ENCODE measurements around the gene STK38L. TPM values are rescaled to one million over a fixed set of nuclear protein-coding genes. Genes with fewer than 3 reads are reported as not detected.

The STK38L gene
- total and polyA plus RNA-seq, 10 of the 15 experiments (the other 5 are each of a cell fraction or from before 2014, with no cell fraction given) = 43.0 to 154 (median 115) TPM

- Histone ChIP-seq H3K9me3 (replicated peaks; ENCODE audit: control insufficient read depth, insufficient read depth, low read length) (peaks cover 2% of the 10 kb centered on the region; the same call in 1 of the 3 replicates), H3K4me2 (ENCODE audit: control insufficient read depth, insufficient read depth) (peak overlapping the region; percentile 45; the same call in 1 of the 2 replicates), H3K9ac (ENCODE audit: control insufficient read depth, insufficient read depth, low read length) (no peak overlapping the region), H3K4me3 (no peak overlapping the region), H3K4me1 (ENCODE audit: control insufficient read depth, insufficient read depth, low read length) (peaks cover 20% of the 10 kb centered on the region), H4K20me1 (ENCODE audit: control insufficient read depth, insufficient read depth) (peaks cover 2% of the 10 kb centered on the region; the same call in 1 of the 2 replicates), H3K79me2 (ENCODE audit: control insufficient read depth, insufficient read depth, low read length) (peaks cover 87% of the 10 kb centered on the region), H3K27ac (ENCODE audit: control insufficient read depth, insufficient read depth) (peak overlapping the region; percentile 31; the same call in 1 of the 2 replicates), H3K36me3 (ENCODE audit: control insufficient read depth in 2 of 2, insufficient read depth in 2 of 2, low read length in 1 of 2) (peaks cover 2 to 5% of the 10 kb centered on the region in 2 experiments; a peak in 3 of 4 replicates), H2AFZ (ENCODE audit: control insufficient read depth, low read depth, low read length) (no peak overlapping the region), H3K27me3 (replicated peaks in 1 of 2; ENCODE audit: control insufficient read depth in 2 of 2, insufficient read depth in 2 of 2, low read length in 1 of 2) (no peaks in the 10 kb centered on the region)
- TF ChIP-seq RUNX3 (IDR thresholded peaks at IDR 0.05; ENCODE audit: low read length) = peak; percentile 40; the same call in 1 of the 2 replicates
- no peak for TF ChIP-seq CHD4 (IDR thresholded peaks at IDR 0.05)
- no peak for TF ChIP-seq PAX8 (IDR thresholded peaks at IDR 0.05)
- no peak for TF ChIP-seq MEF2B (IDR thresholded peaks at IDR 0.05; ENCODE audit: partially characterized antibody, poor library complexity, severe bottlenecking)
- TF ChIP-seq SRF (IDR thresholded peaks at IDR 0.05; ENCODE audit: low read depth in 2 of 2, low read length in 2 of 2) = no peak
- in situ Hi-C loops (cut with MboI) (no loop called here), intact Hi-C loops (cut with micrococcal nuclease; ENCODE audit: unreplicated experiment) (no loop called here)
- RAD21 ChIA-PET (ENCODE audit: unreplicated experiment) = interaction anchor here (1.8 to 21.5 kb wide), 3 partner anchors 10 to 43 kb away, joined by 7 to 282 read pairs (median 24); no protein-coding TSS in a partner anchor
- BruUV-seq (replicated peaks) = no TSS peak
- SMC1A ChIA-PET (ENCODE audit: uncharacterized antibody, unreplicated experiment) = interaction anchor here (0.7 to 20.4 kb wide), 7 partner anchors 9 to 119 kb away, joined by 3 to 491 read pairs (median 11); partner anchors contain the start of gene STK38L
- ATAC-seq = peak; percentile 55
- WGBS (ENCODE audit: insufficient coverage, insufficient replicate concordance, low lambda C conversion rate, missing lambda C conversion rate) = 12% methylated on average over 3 of the region's 3 CpGs
- DNase-seq (ENCODE audit: low read depth, low spot score) = no peak
- no peak for FAIRE-seq
- CTCF ChIA-PET = interaction anchor here (0.8 to 2.8 kb wide), 5 partner anchors 10 to 45 kb away, joined by 4 to 8 read pairs (median 4); no protein-coding TSS in a partner anchor
- POLR2A ChIA-PET = interaction anchor here (0.9 to 2.9 kb wide), 8 partner anchors 8 to 24 kb away, joined by 3 to 17 read pairs (median 4); partner anchors contain the start of gene STK38L
Measured at GRCh38 chr12:27261866-27262265, 17.8 kb downstream of the STK38L start.

GRCh38 chr12:27270148-27270547, 26.1 kb downstream of the STK38L start:
- H3K27ac ChIP-seq (ENCODE audit: control insufficient read depth, insufficient read depth) = no peak overlapping the region
- H3K36me3 ChIP-seq (ENCODE audit: control insufficient read depth in 2 of 2, insufficient read depth in 2 of 2, low read length in 1 of 2) = peaks cover 0 to 21% of the 10 kb centered on the region in 2 experiments; a peak in 2 of 4 replicates
- SMC1A ChIA-PET (ENCODE audit: uncharacterized antibody, unreplicated experiment) = interaction anchor here (0.8 to 4.7 kb wide), 4 partner anchors 9 to 248 kb away, joined by 3 to 32 read pairs (median 7); partner anchors contain the start of gene MED21
- H3K4me3 ChIP-seq = no peak overlapping the region
- in situ Hi-C loops (cut with MboI) (no loop called here), intact Hi-C loops (cut with micrococcal nuclease; ENCODE audit: unreplicated experiment) (no loop called here)
- H4K20me1 ChIP-seq (ENCODE audit: control insufficient read depth, insufficient read depth) = no peaks in the 10 kb centered on the region
- ATAC-seq (no peak), FAIRE-seq (no peak), DNase-seq (ENCODE audit: low read depth, low spot score) (no peak)
- H3K79me2 ChIP-seq (ENCODE audit: control insufficient read depth, insufficient read depth, low read length) = peaks cover 75% of the 10 kb centered on the region
- peaks cover 8% of the 10 kb centered on the region for H3K4me1 ChIP-seq (ENCODE audit: control insufficient read depth, insufficient read depth, low read length)
- H3K27me3 ChIP-seq (replicated peaks in 1 of 2; ENCODE audit: control insufficient read depth in 2 of 2, insufficient read depth in 2 of 2, low read length in 1 of 2) = no peaks in the 10 kb centered on the region
- CTCF ChIA-PET = interaction anchor here (0.6 to 1.5 kb wide), 3 partner anchors 9 to 174 kb away, joined by 3 to 6 read pairs (median 5); no protein-coding TSS in a partner anchor
- H2AFZ ChIP-seq (ENCODE audit: control insufficient read depth, low read depth, low read length) = no peak overlapping the region
- no TSS peak for BruUV-seq (replicated peaks)
- no peak overlapping the region for H3K9ac ChIP-seq (ENCODE audit: control insufficient read depth, insufficient read depth, low read length)
- 96% methylated on average over 4 of the region's 4 CpGs for WGBS (ENCODE audit: insufficient coverage, insufficient replicate concordance, low lambda C conversion rate, missing lambda C conversion rate)
- POLR2A ChIA-PET = interaction anchor here (0.8 to 3.6 kb wide), 7 partner anchors 9 to 33 kb away, joined by 3 to 26 read pairs (median 3); no protein-coding TSS in a partner anchor
- RAD21 ChIA-PET (ENCODE audit: unreplicated experiment) = interaction anchor here (0.9 to 1.2 kb wide), 3 partner anchors 15 to 36 kb away, joined by 3 read pairs; no protein-coding TSS in a partner anchor
- no peak overlapping the region for H3K4me2 ChIP-seq (ENCODE audit: control insufficient read depth, insufficient read depth)
- peaks cover 8% of the 10 kb centered on the region for H3K9me3 ChIP-seq (replicated peaks; ENCODE audit: control insufficient read depth, insufficient read depth, low read length)
- TF ChIP-seq ZNF384 (IDR thresholded peaks at IDR 0.05; ENCODE audit: borderline replicate concordance, low read depth, low read length) = no peak
- no peak for TF ChIP-seq TAF1 (IDR thresholded peaks at IDR 0.05; ENCODE audit: borderline replicate concordance, low read depth, low read length)
- TF ChIP-seq ATF3 (IDR thresholded peaks at IDR 0.05; ENCODE audit: borderline replicate concordance, extremely low read depth, low read depth, low read length) = no peak
- TF ChIP-seq CHD2 (IDR thresholded peaks at IDR 0.05; ENCODE audit: borderline replicate concordance, low read depth, low read length) = no peak
- TF ChIP-seq ETV6 (conservative IDR thresholded peaks at IDR 0.05 in 1 of 2, IDR thresholded peaks at IDR 0.05 in 1 of 2; ENCODE audit: borderline replicate concordance in 1 of 2, low read depth in 1 of 2) = no peak
- TF ChIP-seq SPI1 (IDR thresholded peaks at IDR 0.05; ENCODE audit: borderline replicate concordance, insufficient read depth, low read depth, low read length) = no peak
- no peak for TF ChIP-seq TCF7 (IDR thresholded peaks at IDR 0.05; ENCODE audit: borderline replicate concordance)
- no peak for TF ChIP-seq CBX5 (IDR thresholded peaks at IDR 0.05; ENCODE audit: low read depth)
- no peak for TF ChIP-seq BMI1 (IDR thresholded peaks at IDR 0.05; ENCODE audit: borderline replicate concordance)
- no peak for TF ChIP-seq HDAC2 (IDR thresholded peaks at IDR 0.05)

All from GM12878 (cell line).